Retinal pigment epithelial cell (primary cell): ENCODE measurements around the gene DNAH8.

Experiments used
- DNase-seq: peaks from one replicate; pipeline ENCODE4 v3.0.0-alpha.2; 2010; ENCODE audit warnings: low read depth
- H3K4me3 ChIP-seq: 2 replicates; pipeline ENCODE4 v1.5.1; 2011; ENCODE audit warnings: mild to moderate bottlenecking, low read length, control low read depth, moderate library complexity
- TF ChIP-seq, protein P1 (sequence below): conservative IDR thresholded peaks from 2 replicates; pipeline ENCODE4 v1.5.1; 2011; ENCODE audit warnings: low read depth, low read length, control low read depth, inconsistent platforms

DNAH8 gene

GRCh38 chr6:38725414-38726183 is 10.5 kb downstream of the DNAH8 start:
- DNase-seq, result no peak
- TF ChIP-seq, protein P1, sequence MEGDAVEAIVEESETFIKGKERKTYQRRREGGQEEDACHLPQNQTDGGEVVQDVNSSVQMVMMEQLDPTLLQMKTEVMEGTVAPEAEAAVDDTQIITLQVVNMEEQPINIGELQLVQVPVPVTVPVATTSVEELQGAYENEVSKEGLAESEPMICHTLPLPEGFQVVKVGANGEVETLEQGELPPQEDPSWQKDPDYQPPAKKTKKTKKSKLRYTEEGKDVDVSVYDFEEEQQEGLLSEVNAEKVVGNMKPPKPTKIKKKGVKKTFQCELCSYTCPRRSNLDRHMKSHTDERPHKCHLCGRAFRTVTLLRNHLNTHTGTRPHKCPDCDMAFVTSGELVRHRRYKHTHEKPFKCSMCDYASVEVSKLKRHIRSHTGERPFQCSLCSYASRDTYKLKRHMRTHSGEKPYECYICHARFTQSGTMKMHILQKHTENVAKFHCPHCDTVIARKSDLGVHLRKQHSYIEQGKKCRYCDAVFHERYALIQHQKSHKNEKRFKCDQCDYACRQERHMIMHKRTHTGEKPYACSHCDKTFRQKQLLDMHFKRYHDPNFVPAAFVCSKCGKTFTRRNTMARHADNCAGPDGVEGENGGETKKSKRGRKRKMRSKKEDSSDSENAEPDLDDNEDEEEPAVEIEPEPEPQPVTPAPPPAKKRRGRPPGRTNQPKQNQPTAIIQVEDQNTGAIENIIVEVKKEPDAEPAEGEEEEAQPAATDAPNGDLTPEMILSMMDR, result no peak
- no peak overlapping the region for H3K4me3 ChIP-seq

DNA sequence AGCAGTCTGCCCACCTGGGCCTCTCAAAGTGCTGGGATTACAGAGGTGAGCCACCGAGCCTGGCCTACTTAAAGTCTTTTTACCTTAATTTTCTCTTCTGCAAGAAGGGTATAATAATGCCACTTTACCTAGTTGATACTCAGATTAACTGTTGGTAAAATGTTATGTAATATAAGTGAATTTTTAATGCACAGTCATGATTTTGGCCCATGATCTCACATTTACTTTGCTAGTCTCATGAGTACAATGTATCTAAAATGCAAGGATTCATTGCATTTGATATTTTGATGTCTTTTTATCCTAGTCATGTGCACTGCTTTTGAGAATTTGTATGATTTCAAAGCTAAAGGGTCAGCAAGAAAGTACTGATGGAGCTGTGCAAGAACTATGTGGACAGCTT is 13.1 kb downstream of the DNAH8 start:
- TF ChIP-seq, protein P1, result no peak
- no peak for DNase-seq

GRCh38 chr6:38730140-38730862 is 15.2 kb downstream of the DNAH8 start:
- no peak overlapping the region for H3K4me3 ChIP-seq
- DNase-seq, result no peak
- TF ChIP-seq, protein P1, result no peak

More for the DNA sequence above, 13.1 kb downstream of the DNAH8 start:
- H3K4me3 ChIP-seq, result no peak overlapping the region

- no peak for DNase-seq
- TF ChIP-seq, protein P1, result no peak
- H3K4me3 ChIP-seq, result no peak overlapping the region
Observed at GRCh38 chr6:38736951-38737350, 21.8 kb downstream of the DNAH8 start.

DNA sequence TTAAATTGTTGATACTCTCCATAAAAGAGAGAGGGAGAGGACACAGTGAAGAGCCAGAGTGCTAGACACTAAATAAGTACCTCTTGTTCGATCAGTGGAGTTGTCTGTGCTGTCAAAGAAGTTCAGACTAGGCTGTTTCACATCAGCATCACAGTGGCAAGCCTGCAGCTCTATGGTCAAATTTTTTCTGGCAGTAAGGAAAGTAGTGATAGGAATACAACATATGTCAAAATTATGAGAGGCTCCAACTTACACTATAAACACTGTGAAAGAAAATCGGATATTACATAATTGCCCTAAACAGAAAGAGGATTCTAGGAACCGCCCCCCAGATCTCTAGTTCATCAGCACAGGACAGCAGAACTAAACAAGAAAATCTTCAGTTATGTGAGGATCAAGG is 23.1 kb downstream of the DNAH8 start:
- DNase-seq, result no peak
- no peak overlapping the region for H3K4me3 ChIP-seq
- TF ChIP-seq, protein P1, result no peak

GRCh38 chr6:38739532-38739931 is 24.4 kb downstream of the DNAH8 start:
- H3K4me3 ChIP-seq, result no peak overlapping the region
- TF ChIP-seq, protein P1, result peak; percentile 47
- DNase-seq, result no peak
